ENCODE results near the gene IGF1R.
"Not testable (repeated sequence)": the region's sequence is repeated elsewhere in the genome, so short reads cannot be mapped to it uniquely, and the experiment has no call there.

IGF1R gene

GRCh38 chr15:98953000-98953787 lies 304.9 kb downstream of the IGF1R start:
- no peak for DNase-seq

GRCh38 chr15:98953968-98954367 lies 305.6 kb downstream of the IGF1R start:
- no peak for DNase-seq

GRCh38 chr15:98954411-98954810 lies 306.1 kb downstream of the IGF1R start:
- DNase-seq = no peak

- DNase-seq = no peak
Measured at GRCh38 chr15:98955331-98955730, 307.0 kb downstream of the IGF1R start.

- DNase-seq = no peak
Measured at GRCh38 chr15:98955961-98956723, 307.8 kb downstream of the IGF1R start.

GRCh38 chr15:98956796-98957553 lies 308.6 kb downstream of the IGF1R start:
- no peak for DNase-seq

- no peak for DNase-seq
Measured at GRCh38 chr15:98957655-98958054, 309.3 kb downstream of the IGF1R start.

- no peak for DNase-seq
Measured at GRCh38 chr15:98958076-98958475, 309.7 kb downstream of the IGF1R start.

- DNase-seq = no peak
Measured at GRCh38 chr15:98958918-98959639, 310.7 kb downstream of the IGF1R start.

- DNase-seq = no peak
Measured at GRCh38 chr15:98959640-98960007, 311.3 kb downstream of the IGF1R start.

GRCh38 chr15:98960555-98961050 lies 312.3 kb downstream of the IGF1R start:
- DNase-seq = no peak

GRCh38 chr15:98963444-98963843 lies 315.1 kb downstream of the IGF1R start:
- DNase-seq = no peak

GRCh38 chr15:98964466-98965133 lies 316.3 kb downstream of the IGF1R start:
- no peak for DNase-seq

- not testable (repeated sequence) for DNase-seq
Measured at GRCh38 chr15:98965134-98965491, 316.8 kb downstream of the IGF1R start.

- no peak for DNase-seq
Measured at GRCh38 chr15:98965597-98965996, 317.3 kb downstream of the IGF1R start.

GRCh38 chr15:98966091-98966787 lies 317.9 kb downstream of the IGF1R start:
- DNase-seq = no peak

- no peak for DNase-seq
Measured at GRCh38 chr15:98967096-98967495, 318.8 kb downstream of the IGF1R start.

GRCh38 chr15:98967916-98968315 lies 319.6 kb downstream of the IGF1R start:
- DNase-seq = no peak

- DNase-seq = no peak
Measured at GRCh38 chr15:98968576-98968975, 320.2 kb downstream of the IGF1R start.

GRCh38 chr15:98969126-98969735 lies 320.9 kb downstream of the IGF1R start:
- DNase-seq = no peak

- no peak for DNase-seq
Measured at GRCh38 chr15:98970799-98971198, 322.5 kb downstream of the IGF1R start.
